A549 treated with RU486 at 1 μM for 4 hours (cell line): ENCODE data around the gene GHRH. TPM values are rescaled to one million over a fixed set of nuclear protein-coding genes. Genes with fewer than 3 reads are reported as not detected.

Experiments used
- total RNA-seq: library from RNA; stranded (reverse); fragments of 200-300 nt; extraction: Qiagen RNA extraction; gene quantifications from 5 replicates; pipeline ENCODE4 v1.2.3, GENCODE V29; 2022; ENCODE audit warnings: low read depth

Gene GHRH, protein sequence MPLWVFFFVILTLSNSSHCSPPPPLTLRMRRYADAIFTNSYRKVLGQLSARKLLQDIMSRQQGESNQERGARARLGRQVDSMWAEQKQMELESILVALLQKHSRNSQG
- total RNA-seq: not detected in 5 replicates

GRCh38 chr20:37261714-37262113 is at the start of gene GHRH:
TSS of gene GHRH (minus strand) at chr20:37261814. CDS start at chr20:37256889, 4,925 bp downstream.

Other genes starting within 250 kb of the GHRH start
- 6.2 to 13.0 TPM (median 9.8 TPM) in 5 replicates for gene RBL1, start 165.8 kb downstream of the GHRH start, total RNA-seq
- 255 to 276 TPM (median 272 TPM) in 5 replicates for gene RPN2, start 82.5 kb downstream of the GHRH start, total RNA-seq
- gene MROH8, start 82.3 kb downstream of the GHRH start, total RNA-seq: 0.81 to 2.2 TPM (median 1.0 TPM) in 5 replicates
- 83.0 to 103 TPM (median 101 TPM) in 5 replicates for gene MANBAL, start 27.8 kb upstream of the GHRH start, total RNA-seq
- 135 to 183 TPM (median 168 TPM) in 5 replicates for gene SRC, start 84.3 kb upstream of the GHRH start, total RNA-seq